Measurements from ENCODE around the gene TBX3. TPM values are rescaled to one million over a fixed set of nuclear protein-coding genes. Genes with fewer than 3 reads are reported as not detected.

TBX3 gene
- total and polyA plus RNA-seq, 2 donors (not counting 3 experiments of a cell fraction or from before 2014, with no cell fraction given), result 0.52 to 2.0 TPM

- no peaks in the 10 kb centered on the region for H3K79me2 ChIP-seq (ENCODE audit: control insufficient read depth, insufficient read depth, low read length)
- no peaks in the 10 kb centered on the region for H3K9me3 ChIP-seq (replicated peaks; ENCODE audit: control insufficient read depth, insufficient read depth, low read length)
- ChIA-PET CTCF (no interaction called here), POLR2A (no interaction called here)
- intact Hi-C loops (cut with micrococcal nuclease) (no loop called here), dilution Hi-C loops (cut with MboI; ENCODE audit: extremely low pct_ligation_motif_present, low sequenced_read_pairs) (no loop called here)
- H3K4me3 ChIP-seq (replicated peaks in 1 of 3; ENCODE audit: insufficient read depth in 1 of 3, low read depth in 1 of 3, low read length in 3 of 3), result no peak overlapping the region
- DNase-seq (ENCODE audit: low read depth, low spot score) (no peak), FAIRE-seq (no peak)
- TF ChIP-seq EZH2 (IDR thresholded peaks at IDR 0.05; ENCODE audit: borderline replicate concordance, low read depth, low read length, severe bottlenecking) (no peak), POLR2AphosphoS5 (IDR thresholded peaks at IDR 0.05; ENCODE audit: insufficient read depth, low read depth, low read length) (no peak), JUN (IDR thresholded peaks at IDR 0.05; ENCODE audit: borderline replicate concordance, insufficient read depth, insufficient read length, low read depth) (no peak), GATA2 (IDR thresholded peaks at IDR 0.05; ENCODE audit: insufficient read depth, insufficient read length, low read depth, low read length) (no peak), POLR2A (IDR thresholded peaks at IDR 0.05; ENCODE audit: low read depth, low read length) (no peak), CTCF (IDR thresholded peaks at IDR 0.05; ENCODE audit: extremely low read depth in 1 of 2, insufficient read depth in 1 of 2, low read depth in 1 of 2, low read length in 2 of 2) (no peak), MYC (IDR thresholded peaks at IDR 0.05; ENCODE audit: low read depth, low read length) (no peak), FOS (IDR thresholded peaks at IDR 0.05; ENCODE audit: borderline replicate concordance, insufficient read depth, low read length) (no peak), MAX (IDR thresholded peaks at IDR 0.05; ENCODE audit: insufficient read depth, insufficient read length) (no peak)
- H3K9ac ChIP-seq (replicated peaks; ENCODE audit: extremely low read depth, insufficient read depth, low read length), result no peak overlapping the region
- H2AFZ ChIP-seq (ENCODE audit: low read depth, low read length), result no peak overlapping the region
- no peaks in the 10 kb centered on the region for H3K36me3 ChIP-seq (ENCODE audit: control insufficient read depth in 2 of 2, extremely low read depth in 1 of 2, insufficient read depth in 2 of 2, low read length in 2 of 2)
- H4K20me1 ChIP-seq (replicated peaks; ENCODE audit: control insufficient read depth, extremely low read depth, insufficient read depth, low read length), result no peaks in the 10 kb centered on the region
- H3K27ac ChIP-seq (ENCODE audit: insufficient read depth, low read depth, low read length), result no peak overlapping the region
- no peaks in the 10 kb centered on the region for H3K4me1 ChIP-seq (ENCODE audit: control insufficient read depth, extremely low read depth, insufficient read depth, low read length)
- BruUV-seq (replicated peaks), result no TSS peak
- no peaks in the 10 kb centered on the region for H3K9me1 ChIP-seq (replicated peaks; ENCODE audit: control insufficient read depth, extremely low read depth, insufficient read depth, low read length)
- no peak overlapping the region for H3K4me2 ChIP-seq (ENCODE audit: insufficient read depth, low read length)
- peaks cover 0 to 3% of the 10 kb centered on the region in 2 experiments for H3K27me3 ChIP-seq (ENCODE audit: control insufficient read depth in 2 of 2, insufficient read depth in 2 of 2, low read length in 2 of 2)
Observed at GRCh38 chr12:114729731-114730130, 45.8 kb upstream of the TBX3 start.

All from endothelial cell of umbilical vein (primary cell).